Right lobe of liver (tissue), 6 donors: Measurements from ENCODE around the gene PTCH1. TPM values are rescaled to one million over a fixed set of nuclear protein-coding genes. Genes with fewer than 3 reads are reported as not detected.

Experiments used
- ATAC-seq, 4 donors: fragments of 200-7000 bp; cut with Tn5 transposase; one replicate each; pipeline ENCODE4 v1.9.1; 2020; ENCODE audit warnings: mild to moderate bottlenecking in 4 of 4, moderate library complexity in 4 of 4
- DNase-seq, 3 donors: peaks; one replicate each; pipeline ENCODE4 v3.0.0-alpha.2; 2020
- H3K27ac ChIP-seq, 3 donors: fragments of 200-600 bp; one replicate each; pipeline ENCODE4 v1.8.0; 2022
- H3K27me3 ChIP-seq, 2 donors: fragments of 200-600 bp; one replicate each; pipeline ENCODE4 v1.8.0; 2022
- H3K36me3 ChIP-seq, 4 donors: fragments of 200-600 bp; sonication (generic) in 1 of 4; one replicate each; pipeline versions ENCODE4 v1.5.1 to v1.8.0; 2017 to 2022; ENCODE audit warnings: control low read depth in 1 of 4
- H3K4me1 ChIP-seq, 4 donors: fragments of 200-600 bp; sonication (generic) in 1 of 4; one replicate each; pipeline versions ENCODE4 v1.5.1 to v1.8.0; 2017 to 2022; ENCODE audit warnings: control low read depth in 1 of 4
- H3K4me3 ChIP-seq, 3 donors: fragments of 200-600 bp; one replicate each; pipeline ENCODE4 v1.8.0; 2022
- H3K9me3 ChIP-seq, 4 donors: fragments of 200-600 bp; sonication (generic) in 1 of 4; one replicate each; pipeline versions ENCODE4 v1.5.1 to v1.8.0; 2017 to 2022; ENCODE audit warnings: control low read depth in 1 of 4
- POLR2A ChIP-seq: fragments of 450-650 bp; IDR thresholded peaks from one replicate; pipeline ENCODE4 v1.6.1; 2017; ENCODE audit warnings: antibody characterized with exemption, mild to moderate bottlenecking
- WGBS: methylation state at CpG from one replicate; pipeline ENCODE4 v1.1.6; 2018; ENCODE audit warnings: low coverage, low lambda C conversion rate; ENCODE audit not compliant: insufficient coverage; ENCODE audit errors: missing lambda C conversion rate; 5-methylcytosine and 5-hydroxymethylcytosine counted together
- intact Hi-C, 2 donors: fragments of 100-400 bp; cut with DNase I; formaldehyde crosslinking; loops; one replicate each; pipeline versions ENCODE4 v1.11.2 to v1.14.1; 2022
- total RNA-seq, 6 experiments: library from RNA; depleted of rRNA in 2 of 6; stranded (reverse); fragments of >200 nt in 2 of 6; fragmentation: NEBNext Ultra II Directional in 3 of 6; extraction: Animal tissue kit (Norgen Biotek cat#: 25700) in 3 of 6; gene quantifications; one replicate each; pipeline versions ENCODE4 v1.1.0 to v1.2.4, GENCODE V29; 2016 to 2023
- TF ChIP-seq, protein P1 (sequence below), 4 donors: fragments of 200-600 bp in 3 of 4; fragments of 450-650 bp in 1 of 4; IDR thresholded peaks; one replicate each; pipeline versions ENCODE4 v1.5.1 to v1.8.0; 2016 to 2022; ENCODE audit warnings: antibody characterized with exemption in 4 of 4, mild to moderate bottlenecking in 2 of 4
- donor health status: DM: no; HTN: yes; CAD: no.
- donor health status: DM: no; HTN: no; CAD: no.
- donor health status: DM: no; HTN: no; CAD: no.
- donor health status: DM: no; HTN: yes; CAD: no.
- donor health status: DM: no; HTN: yes; CAD: no.

The PTCH1 gene
- total RNA-seq, 6 experiments from 2014 or later: 2.0 to 8.3 (median 5.2) TPM

- TF ChIP-seq POLR2A: no peak
- TF ChIP-seq, protein P1, sequence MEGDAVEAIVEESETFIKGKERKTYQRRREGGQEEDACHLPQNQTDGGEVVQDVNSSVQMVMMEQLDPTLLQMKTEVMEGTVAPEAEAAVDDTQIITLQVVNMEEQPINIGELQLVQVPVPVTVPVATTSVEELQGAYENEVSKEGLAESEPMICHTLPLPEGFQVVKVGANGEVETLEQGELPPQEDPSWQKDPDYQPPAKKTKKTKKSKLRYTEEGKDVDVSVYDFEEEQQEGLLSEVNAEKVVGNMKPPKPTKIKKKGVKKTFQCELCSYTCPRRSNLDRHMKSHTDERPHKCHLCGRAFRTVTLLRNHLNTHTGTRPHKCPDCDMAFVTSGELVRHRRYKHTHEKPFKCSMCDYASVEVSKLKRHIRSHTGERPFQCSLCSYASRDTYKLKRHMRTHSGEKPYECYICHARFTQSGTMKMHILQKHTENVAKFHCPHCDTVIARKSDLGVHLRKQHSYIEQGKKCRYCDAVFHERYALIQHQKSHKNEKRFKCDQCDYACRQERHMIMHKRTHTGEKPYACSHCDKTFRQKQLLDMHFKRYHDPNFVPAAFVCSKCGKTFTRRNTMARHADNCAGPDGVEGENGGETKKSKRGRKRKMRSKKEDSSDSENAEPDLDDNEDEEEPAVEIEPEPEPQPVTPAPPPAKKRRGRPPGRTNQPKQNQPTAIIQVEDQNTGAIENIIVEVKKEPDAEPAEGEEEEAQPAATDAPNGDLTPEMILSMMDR (IDR thresholded peaks at IDR 0.05): no peak
- 65% methylated on average over 2 of the region's 5 CpGs for WGBS
Observed at GRCh38 chr9:95446259-95446658, 70.5 kb downstream of the PTCH1 start.

DNA sequence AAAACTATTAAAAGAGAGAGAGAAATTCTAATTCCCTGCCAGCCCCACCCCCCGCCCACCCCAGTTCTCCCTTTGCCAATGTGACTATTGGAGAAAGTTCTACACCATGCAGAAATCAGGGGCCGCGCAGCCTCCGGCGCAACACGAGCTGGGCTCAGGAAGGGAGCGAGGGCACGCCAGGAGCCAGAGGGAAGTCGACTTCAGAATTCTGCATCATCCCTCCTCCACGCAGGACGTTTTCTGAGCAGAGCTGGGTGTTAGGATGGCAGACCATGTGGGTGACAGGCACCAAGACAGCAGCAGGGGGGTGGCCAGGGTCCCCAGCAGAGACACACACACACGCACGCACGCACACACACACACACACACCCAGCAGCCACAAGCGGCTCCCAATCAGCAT, 72.6 kb downstream of the PTCH1 start:
- Histone ChIP-seq H3K4me1 (no peaks in the 10 kb centered on the region), H3K9me3 (no peaks in the 10 kb centered on the region), H3K36me3 (peaks cover 0 to 19% (median 1%) of the 10 kb centered on the region in 4 donors), H3K4me3 (no peak overlapping the region), H3K27me3 (no peaks in the 10 kb centered on the region), H3K27ac (no peak overlapping the region)
- DNase-seq: no peak
- no peak for TF ChIP-seq POLR2A
- TF ChIP-seq, protein P1 (IDR thresholded peaks at IDR 0.05): no peak
- WGBS: 93% methylated on average over 4 of the region's 15 CpGs
- no peak for ATAC-seq
- intact Hi-C loops: no loop called here

More at GRCh38 chr9:95446259-95446658, 70.5 kb downstream of the PTCH1 start:
- DNase-seq (no peak), ATAC-seq (no peak)
- H3K9me3 ChIP-seq: no peaks in the 10 kb centered on the region
- peaks cover 0 to 19% (median 1%) of the 10 kb centered on the region in 4 donors for H3K36me3 ChIP-seq
- H3K4me1 ChIP-seq: no peaks in the 10 kb centered on the region
- no peaks in the 10 kb centered on the region for H3K27me3 ChIP-seq
- no peak overlapping the region for H3K27ac ChIP-seq
- intact Hi-C loops: no loop called here
- H3K4me3 ChIP-seq: no peak overlapping the region

DNA sequence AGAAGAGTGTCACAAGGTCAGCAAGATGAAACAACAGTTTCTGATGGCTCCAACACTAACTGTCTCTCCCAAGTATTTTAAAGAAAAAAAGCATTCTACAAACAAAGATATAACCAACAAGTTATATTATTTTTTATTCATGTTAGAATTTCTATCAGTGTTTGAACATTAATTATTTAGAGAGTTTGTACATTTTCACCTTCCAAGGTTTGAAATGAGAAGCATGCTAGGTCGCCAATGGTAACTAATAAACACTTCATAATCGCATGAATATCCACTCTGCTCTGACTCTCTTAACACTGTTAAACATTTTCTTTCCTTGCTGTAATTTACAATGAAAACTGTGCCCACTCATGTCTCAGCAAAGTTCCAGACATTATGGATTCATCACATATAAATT, 73.5 kb downstream of the PTCH1 start:
- H3K27me3 ChIP-seq: no peaks in the 10 kb centered on the region
- intact Hi-C loops: no loop called here
- TF ChIP-seq POLR2A: no peak
- TF ChIP-seq, protein P1 (IDR thresholded peaks at IDR 0.05): no peak
- peaks cover 0 to 19% (median 1%) of the 10 kb centered on the region in 4 donors for H3K36me3 ChIP-seq
- H3K4me1 ChIP-seq: no peaks in the 10 kb centered on the region
- no peak overlapping the region for H3K27ac ChIP-seq
- H3K4me3 ChIP-seq: no peak overlapping the region
- DNase-seq (no peak), ATAC-seq (no peak)
- no peaks in the 10 kb centered on the region for H3K9me3 ChIP-seq
- WGBS: 77% methylated on average over 2 of the region's 2 CpGs

- H3K27ac ChIP-seq: no peak overlapping the region
- peaks cover 0 to 10% (median 0%) of the 10 kb centered on the region in 4 donors for H3K36me3 ChIP-seq
- no peaks in the 10 kb centered on the region for H3K9me3 ChIP-seq
- no peaks in the 10 kb centered on the region for H3K4me1 ChIP-seq
- no peaks in the 10 kb centered on the region for H3K27me3 ChIP-seq
- ATAC-seq (no peak), DNase-seq (no peak)
- H3K4me3 ChIP-seq: no peak overlapping the region
- WGBS: 84% methylated on average over 9 of the region's 9 CpGs
- TF ChIP-seq POLR2A: no peak
- TF ChIP-seq, protein P1 (IDR thresholded peaks at IDR 0.05): no peak
- intact Hi-C loops: no loop called here
Observed at GRCh38 chr9:95441081-95441480, 75.7 kb downstream of the PTCH1 start.

DNA sequence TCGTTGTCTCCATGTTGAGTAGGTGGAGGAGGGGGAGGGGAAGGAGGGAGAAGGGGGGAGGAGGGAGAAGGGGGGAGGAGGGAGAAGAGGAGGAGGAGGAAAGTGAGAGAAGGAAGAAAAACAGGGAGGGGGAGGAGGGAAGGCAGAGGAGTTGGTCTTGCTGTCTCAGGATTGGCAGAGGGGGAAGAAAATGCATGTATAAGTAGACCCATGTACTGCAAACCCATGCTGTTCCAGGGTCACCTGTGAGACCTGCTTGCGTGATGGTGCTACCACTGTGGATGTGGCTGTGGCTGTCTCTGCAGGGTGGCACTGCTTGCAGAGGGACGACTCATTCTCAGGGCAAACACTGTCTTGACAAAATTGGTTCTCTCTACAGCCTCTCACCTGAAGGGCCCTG, 76.3 kb downstream of the PTCH1 start:
- no peak for DNase-seq
- no peak overlapping the region for H3K4me3 ChIP-seq
- intact Hi-C loops: no loop called here
- H3K36me3 ChIP-seq: peaks cover 0 to 5% (median 0%) of the 10 kb centered on the region in 4 donors
- no peak overlapping the region for H3K27ac ChIP-seq
- H3K27me3 ChIP-seq: no peaks in the 10 kb centered on the region
- no peak for ATAC-seq
- 35% methylated on average over 2 of the region's 3 CpGs for WGBS
- H3K9me3 ChIP-seq: no peaks in the 10 kb centered on the region
- TF ChIP-seq POLR2A: no peak
- TF ChIP-seq, protein P1 (IDR thresholded peaks at IDR 0.05): no peak
- H3K4me1 ChIP-seq: no peaks in the 10 kb centered on the region
